GM21786 (cell line): ENCODE results near the gene TAF11L5.
"Not testable (repeated sequence)": the region's sequence is repeated elsewhere in the genome, so short reads cannot be mapped to it uniquely, and the experiment has no call there.

Experiments
- ATAC-seq: cut with Tn5 transposase; IDR thresholded peaks from one replicate; pipeline ENCODE4 v1.9.1; 2021; ENCODE audit not compliant: unreplicated experiment

Gene TAF11L5

GRCh38 chr5:17524935-17525334 is at the start of gene TAF11L5:
Gene TAF11L5, plus strand, starts transcription at chr5:17525235.
- not testable (repeated sequence) for ATAC-seq

- no peak for ATAC-seq
Observed at GRCh38 chr5:17477043-17477442, 48.0 kb upstream of the TAF11L5 start.

- no peak for ATAC-seq
Observed at GRCh38 chr5:17477573-17478265, 47.3 kb upstream of the TAF11L5 start.

GRCh38 chr5:17481378-17481777 is 43.7 kb upstream of the TAF11L5 start:
- ATAC-seq: no peak

- ATAC-seq: no peak
Observed at GRCh38 chr5:17482790-17483189, 42.2 kb upstream of the TAF11L5 start.

GRCh38 chr5:17486464-17487173 is 38.4 kb upstream of the TAF11L5 start:
- ATAC-seq: not testable (repeated sequence)

GRCh38 chr5:17487174-17487512 is 37.9 kb upstream of the TAF11L5 start:
- no peak for ATAC-seq

- not testable (repeated sequence) for ATAC-seq
Observed at GRCh38 chr5:17491257-17491656, 33.8 kb upstream of the TAF11L5 start.

- ATAC-seq: no peak
Observed at GRCh38 chr5:17492770-17493169, 32.3 kb upstream of the TAF11L5 start.

- ATAC-seq: no peak
Observed at GRCh38 chr5:17497446-17497845, 27.6 kb upstream of the TAF11L5 start.

GRCh38 chr5:17497931-17498330 is 27.1 kb upstream of the TAF11L5 start, which contains the start of gene TAF11L2:
Gene TAF11L2, plus strand, starts transcription at chr5:17498231.
- ATAC-seq: not testable (repeated sequence)

- no peak for ATAC-seq
Observed at GRCh38 chr5:17511775-17512325, 13.2 kb upstream of the TAF11L5 start.

GRCh38 chr5:17517526-17517925 is 7.5 kb upstream of the TAF11L5 start:
- not testable (repeated sequence) for ATAC-seq

GRCh38 chr5:17518067-17518466 is 7.0 kb upstream of the TAF11L5 start, which contains the start of gene TAF11L3:
Gene TAF11L3, plus strand, starts transcription at chr5:17518367.
- ATAC-seq: not testable (repeated sequence)

- not testable (repeated sequence) for ATAC-seq
Observed at GRCh38 chr5:17519508-17519907, 5.5 kb upstream of the TAF11L5 start.

- ATAC-seq: not testable (repeated sequence)
Observed at GRCh38 chr5:17521501-17521900, 3.5 kb upstream of the TAF11L5 start, which contains the start of gene TAF11L4. Gene TAF11L4, plus strand, starts transcription at chr5:17521801.

- not testable (repeated sequence) for ATAC-seq
Observed at GRCh38 chr5:17526504-17526903, 1.5 kb downstream of the TAF11L5 start.

GRCh38 chr5:17528369-17528768 is 3.3 kb downstream of the TAF11L5 start, which contains the start of gene TAF11L6:
Gene TAF11L6, plus strand, starts transcription at chr5:17528669.
- ATAC-seq: not testable (repeated sequence)
